NCI-H1105 treated with DMSO at 0.1 percent for 48 hours (cell line): Measurements from ENCODE around the gene LHFPL2.

Experiments
- DNase-seq: peaks from one replicate; lab custom pipeline; 2025; lab: John Stamatoyannopoulos, UW

LHFPL2 gene

GRCh38 chr5:78666041-78666444 lies 17.5 kb upstream of the LHFPL2 start:
- DNase-seq: no peak

GRCh38 chr5:78665534-78665933 lies 17.0 kb upstream of the LHFPL2 start:
- DNase-seq: no peak

- DNase-seq: no peak
Measured at GRCh38 chr5:78662323-78662722, 13.8 kb upstream of the LHFPL2 start.

GRCh38 chr5:78661691-78662090 lies 13.1 kb upstream of the LHFPL2 start:
- DNase-seq: no peak

GRCh38 chr5:78661044-78661443 lies 12.5 kb upstream of the LHFPL2 start:
- no peak for DNase-seq

- no peak for DNase-seq
Measured at GRCh38 chr5:78660401-78660800, 11.8 kb upstream of the LHFPL2 start.

GRCh38 chr5:78659714-78660113 lies 11.1 kb upstream of the LHFPL2 start:
- no peak for DNase-seq

GRCh38 chr5:78659114-78659513 lies 10.5 kb upstream of the LHFPL2 start:
- DNase-seq: no peak

GRCh38 chr5:78657201-78657600 lies 8.6 kb upstream of the LHFPL2 start:
- no peak for DNase-seq

GRCh38 chr5:78655746-78656290 lies 7.2 kb upstream of the LHFPL2 start:
- DNase-seq: no peak

- DNase-seq: no peak
Measured at GRCh38 chr5:78654386-78654785, 5.8 kb upstream of the LHFPL2 start.

- no peak for DNase-seq
Measured at GRCh38 chr5:78653681-78654366, 5.3 kb upstream of the LHFPL2 start.

- no peak for DNase-seq
Measured at GRCh38 chr5:78653031-78653430, 4.5 kb upstream of the LHFPL2 start.

GRCh38 chr5:78651468-78651867 lies 2.9 kb upstream of the LHFPL2 start:
- no peak for DNase-seq

- no peak for DNase-seq
Measured at GRCh38 chr5:78650531-78650930, 2.0 kb upstream of the LHFPL2 start.

- DNase-seq: no peak
Measured at GRCh38 chr5:78649861-78650496, 1.4 kb upstream of the LHFPL2 start.

GRCh38 chr5:78649211-78649695 lies 681 bp upstream of the LHFPL2 start:
- DNase-seq: no peak

GRCh38 chr5:78647838-78648358 lies 674 bp downstream of the LHFPL2 start:
- DNase-seq: peak; percentile 17

GRCh38 chr5:78647351-78647818 lies 1.2 kb downstream of the LHFPL2 start:
- peak; percentile 31 for DNase-seq

GRCh38 chr5:78644741-78645300 lies 3.8 kb downstream of the LHFPL2 start:
- DNase-seq: no peak

GRCh38 chr5:78644129-78644528 lies 4.4 kb downstream of the LHFPL2 start:
- no peak for DNase-seq

- no peak for DNase-seq
Measured at GRCh38 chr5:78642701-78643100, 5.9 kb downstream of the LHFPL2 start.
